ENCODE data around the gene CFAP54.

The CFAP54 gene

DNA sequence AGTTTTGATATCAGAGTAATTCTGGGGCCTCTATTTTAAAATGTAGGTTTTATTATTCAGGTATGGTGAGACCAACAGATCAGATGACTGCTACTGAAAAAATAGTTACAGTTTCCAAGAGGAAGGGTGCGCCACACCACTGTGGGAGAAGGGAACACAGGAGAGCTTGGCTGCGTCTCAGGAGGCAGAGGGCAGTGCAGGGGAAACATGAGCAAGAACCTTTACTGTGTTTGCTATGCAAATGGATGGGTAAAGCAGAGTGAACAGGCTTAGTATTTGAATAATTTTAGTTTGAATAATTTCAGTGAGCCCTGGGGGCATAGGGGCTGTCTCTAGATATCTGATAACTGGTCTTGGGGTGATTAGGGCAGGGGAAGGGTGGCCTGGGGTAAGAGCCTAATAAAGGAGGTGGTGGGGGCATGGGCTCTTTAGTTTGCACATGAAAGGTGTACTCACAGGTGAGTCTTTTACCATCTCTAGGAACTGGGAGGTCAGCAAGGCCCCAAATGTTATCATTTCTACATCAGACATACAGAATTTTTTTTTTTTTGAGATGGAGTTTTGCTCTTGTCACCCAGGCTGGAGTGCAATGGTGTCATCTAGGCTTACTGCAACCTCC lies 220.9 kb downstream of the CFAP54 start:
- TF ChIP-seq, protein P1, sequence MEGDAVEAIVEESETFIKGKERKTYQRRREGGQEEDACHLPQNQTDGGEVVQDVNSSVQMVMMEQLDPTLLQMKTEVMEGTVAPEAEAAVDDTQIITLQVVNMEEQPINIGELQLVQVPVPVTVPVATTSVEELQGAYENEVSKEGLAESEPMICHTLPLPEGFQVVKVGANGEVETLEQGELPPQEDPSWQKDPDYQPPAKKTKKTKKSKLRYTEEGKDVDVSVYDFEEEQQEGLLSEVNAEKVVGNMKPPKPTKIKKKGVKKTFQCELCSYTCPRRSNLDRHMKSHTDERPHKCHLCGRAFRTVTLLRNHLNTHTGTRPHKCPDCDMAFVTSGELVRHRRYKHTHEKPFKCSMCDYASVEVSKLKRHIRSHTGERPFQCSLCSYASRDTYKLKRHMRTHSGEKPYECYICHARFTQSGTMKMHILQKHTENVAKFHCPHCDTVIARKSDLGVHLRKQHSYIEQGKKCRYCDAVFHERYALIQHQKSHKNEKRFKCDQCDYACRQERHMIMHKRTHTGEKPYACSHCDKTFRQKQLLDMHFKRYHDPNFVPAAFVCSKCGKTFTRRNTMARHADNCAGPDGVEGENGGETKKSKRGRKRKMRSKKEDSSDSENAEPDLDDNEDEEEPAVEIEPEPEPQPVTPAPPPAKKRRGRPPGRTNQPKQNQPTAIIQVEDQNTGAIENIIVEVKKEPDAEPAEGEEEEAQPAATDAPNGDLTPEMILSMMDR (IDR thresholded peaks at IDR 0.05; ENCODE audit: low read depth, low read length, poor library complexity, severe bottlenecking): no peak
- no peak for TF ChIP-seq EZH2phosphoT487 (IDR thresholded peaks at IDR 0.05; ENCODE audit: borderline replicate concordance, low read length)
- H3K4me3 ChIP-seq (ENCODE audit: low read length): no peak overlapping the region
- no peaks in the 10 kb centered on the region for H3F3A ChIP-seq (ENCODE audit: control insufficient read depth, insufficient read depth)
- no peaks in the 10 kb centered on the region for H3K36me3 ChIP-seq (ENCODE audit: control insufficient read depth, low read length)
- no peaks in the 10 kb centered on the region for H3K4me1 ChIP-seq (ENCODE audit: control insufficient read depth, low read length)
- H3K27ac ChIP-seq (ENCODE audit: low read depth, low read length): no peak overlapping the region
- H3K9me2 ChIP-seq (replicated peaks; ENCODE audit: control insufficient read depth, low read length): no peaks in the 10 kb centered on the region; the same call in 1 of the 2 replicates
- no peaks in the 10 kb centered on the region for H3K9me3 ChIP-seq (ENCODE audit: control insufficient read depth, insufficient read depth, low read length)
- H4K20me1 ChIP-seq (ENCODE audit: control insufficient read depth, insufficient read depth, low read depth, low read length): no peaks in the 10 kb centered on the region
- no peaks in the 10 kb centered on the region for H3K79me2 ChIP-seq (ENCODE audit: control insufficient read depth, low read length)
- no peaks in the 10 kb centered on the region; the same call in 1 of the 2 replicates for H3K27me3 ChIP-seq (ENCODE audit: control insufficient read depth, low read length)
- no peak overlapping the region for H3K4me2 ChIP-seq (ENCODE audit: low read length)

DNA sequence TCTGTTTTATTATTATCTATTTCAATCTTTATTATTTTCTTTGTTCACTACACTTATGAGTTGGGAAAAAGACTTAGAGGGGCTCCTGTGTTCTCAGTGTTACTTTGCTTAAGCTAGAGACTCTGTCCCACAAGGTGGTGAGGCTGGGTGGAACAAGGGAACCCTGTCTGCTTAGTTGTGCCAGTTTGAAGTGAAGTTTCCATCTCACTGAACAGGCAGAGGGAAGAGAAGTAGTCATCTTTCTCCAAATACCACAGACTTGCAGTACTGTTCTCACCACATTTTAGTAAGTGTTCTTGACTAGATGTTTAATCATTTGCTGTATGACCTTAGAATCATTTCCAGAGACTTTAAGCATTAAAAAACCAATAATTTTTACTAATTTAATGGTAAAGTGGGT lies 222.0 kb downstream of the CFAP54 start:
- no peaks in the 10 kb centered on the region for H3F3A ChIP-seq (ENCODE audit: control insufficient read depth, insufficient read depth)
- H3K4me3 ChIP-seq (ENCODE audit: low read length): no peak overlapping the region
- H3K27me3 ChIP-seq (ENCODE audit: control insufficient read depth, low read length): no peaks in the 10 kb centered on the region; the same call in 1 of the 2 replicates
- no peaks in the 10 kb centered on the region; the same call in 1 of the 2 replicates for H3K9me2 ChIP-seq (replicated peaks; ENCODE audit: control insufficient read depth, low read length)
- no peak overlapping the region for H3K27ac ChIP-seq (ENCODE audit: low read depth, low read length)
- no peaks in the 10 kb centered on the region for H3K4me1 ChIP-seq (ENCODE audit: control insufficient read depth, low read length)
- H3K79me2 ChIP-seq (ENCODE audit: control insufficient read depth, low read length): no peaks in the 10 kb centered on the region
- no peak for TF ChIP-seq EZH2phosphoT487 (IDR thresholded peaks at IDR 0.05; ENCODE audit: borderline replicate concordance, low read length)
- TF ChIP-seq, protein P1 (IDR thresholded peaks at IDR 0.05; ENCODE audit: low read depth, low read length, poor library complexity, severe bottlenecking): no peak
- no peaks in the 10 kb centered on the region for H4K20me1 ChIP-seq (ENCODE audit: control insufficient read depth, insufficient read depth, low read depth, low read length)
- H3K9me3 ChIP-seq (ENCODE audit: control insufficient read depth, insufficient read depth, low read length): no peaks in the 10 kb centered on the region
- H3K4me2 ChIP-seq (ENCODE audit: low read length): no peak overlapping the region
- no peaks in the 10 kb centered on the region for H3K36me3 ChIP-seq (ENCODE audit: control insufficient read depth, low read length)

DNA sequence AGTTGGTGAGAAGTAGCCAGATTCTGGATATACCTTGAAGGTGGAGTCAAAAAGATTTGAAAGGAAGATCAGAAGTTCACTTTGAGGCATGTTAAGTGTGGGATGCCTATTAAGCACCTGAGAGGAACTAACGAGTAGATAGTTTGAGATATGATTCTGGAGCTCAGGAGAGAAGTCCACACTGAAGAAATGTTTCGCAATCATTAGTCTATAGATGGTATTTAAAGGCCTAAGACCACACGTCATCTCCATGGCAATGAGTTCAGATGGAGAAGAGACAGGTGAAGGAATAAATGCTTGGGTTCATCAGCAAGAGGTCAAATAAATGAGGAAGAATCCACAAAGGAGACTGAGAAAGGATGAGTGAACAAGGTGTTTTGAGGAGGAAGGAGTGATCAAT lies 224.8 kb downstream of the CFAP54 start:
- H3K9me3 ChIP-seq (ENCODE audit: control insufficient read depth, insufficient read depth, low read length): no peaks in the 10 kb centered on the region
- no peaks in the 10 kb centered on the region for H3K36me3 ChIP-seq (ENCODE audit: control insufficient read depth, low read length)
- no peaks in the 10 kb centered on the region for H3K79me2 ChIP-seq (ENCODE audit: control insufficient read depth, low read length)
- H3K4me2 ChIP-seq (ENCODE audit: low read length): no peak overlapping the region
- no peaks in the 10 kb centered on the region for H3F3A ChIP-seq (ENCODE audit: control insufficient read depth, insufficient read depth)
- H3K4me3 ChIP-seq (ENCODE audit: low read length): no peak overlapping the region
- no peaks in the 10 kb centered on the region for H4K20me1 ChIP-seq (ENCODE audit: control insufficient read depth, insufficient read depth, low read depth, low read length)
- no peaks in the 10 kb centered on the region for H3K9me2 ChIP-seq (replicated peaks; ENCODE audit: control insufficient read depth, low read length)
- no peaks in the 10 kb centered on the region for H3K4me1 ChIP-seq (ENCODE audit: control insufficient read depth, low read length)
- TF ChIP-seq, protein P1 (IDR thresholded peaks at IDR 0.05; ENCODE audit: low read depth, low read length, poor library complexity, severe bottlenecking): no peak
- no peaks in the 10 kb centered on the region; the same call in 1 of the 2 replicates for H3K27me3 ChIP-seq (ENCODE audit: control insufficient read depth, low read length)
- no peak overlapping the region for H3K27ac ChIP-seq (ENCODE audit: low read depth, low read length)
